ENCODE measurements around the gene CEP72.
"Not testable (repeated sequence)": the region's sequence is repeated elsewhere in the genome, so short reads cannot be mapped to it uniquely, and the experiment has no call there.

CEP72 gene

DNA sequence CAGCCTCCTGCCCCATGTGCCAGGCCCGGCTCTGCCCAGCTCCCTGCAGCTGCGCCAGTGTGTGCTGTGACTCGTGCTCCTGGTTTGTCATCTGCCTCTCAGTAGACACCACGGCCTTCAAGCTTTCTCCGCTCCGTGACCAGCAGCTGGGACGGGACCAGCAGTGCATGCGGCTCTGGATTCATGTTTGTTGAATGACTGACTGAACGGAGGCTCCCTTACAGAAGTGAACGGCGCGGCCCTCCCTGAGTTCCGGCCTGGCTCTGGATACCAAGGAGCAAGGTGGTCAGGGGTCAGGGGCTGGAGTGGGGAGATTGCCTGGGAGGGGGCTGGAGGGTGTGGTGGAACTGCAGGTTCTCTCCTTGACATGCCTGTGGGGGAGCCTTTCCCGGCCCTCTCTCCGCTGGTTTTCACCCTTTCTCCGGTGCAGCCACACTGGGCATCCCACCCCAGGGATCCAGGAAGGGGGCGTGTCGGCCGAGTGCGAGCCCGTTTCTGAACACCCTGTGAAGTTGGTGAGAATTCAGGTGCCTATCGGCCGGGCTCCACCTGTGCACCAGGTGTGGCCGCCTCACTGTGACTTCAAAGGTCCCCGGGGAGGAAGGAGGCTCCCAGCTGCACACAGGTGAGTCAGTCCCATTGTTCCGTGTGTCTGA lies 11.1 kb upstream of the CEP72 start:
- DNase-seq (ENCODE audit: low read depth): no peak

GRCh38 chr5:601771-602465 lies 10.2 kb upstream of the CEP72 start:
- no peak for DNase-seq (ENCODE audit: low read depth)

DNA sequence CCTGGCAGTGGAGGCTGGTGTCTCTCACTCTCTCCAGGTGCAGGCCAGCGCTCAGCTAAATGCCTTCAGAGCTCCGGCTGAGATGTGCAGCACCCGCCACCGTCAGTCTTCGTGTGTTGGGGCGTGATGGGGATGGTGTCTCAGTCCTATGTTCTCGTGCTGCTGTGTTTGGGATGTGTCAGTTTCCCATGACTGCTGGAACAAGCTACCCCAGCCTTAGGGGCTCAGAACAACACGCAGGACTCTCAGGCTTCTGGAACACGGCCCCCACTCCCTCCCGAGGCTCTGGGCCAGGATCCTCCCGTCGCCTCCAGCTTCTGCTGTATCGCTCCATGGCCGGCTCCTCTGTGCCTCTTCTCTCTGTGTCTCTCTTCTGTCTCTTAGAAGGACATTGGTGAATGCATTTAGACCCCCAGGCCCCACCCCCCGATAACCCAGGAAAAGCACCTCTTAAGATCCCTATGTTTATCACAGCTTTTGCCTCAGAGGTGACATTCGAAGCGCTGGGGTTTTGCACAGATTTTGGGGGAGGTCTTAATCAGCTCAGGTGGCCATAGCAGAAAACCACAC lies 9.6 kb upstream of the CEP72 start:
- DNase-seq (ENCODE audit: low read depth): no peak

GRCh38 chr5:603081-603998 lies 8.8 kb upstream of the CEP72 start:
- DNase-seq (ENCODE audit: low read depth): no peak

- no peak for DNase-seq (ENCODE audit: low read depth)
These were observed 7.7 kb upstream of the CEP72 start for GRCh38 chr5:604391-604831.

GRCh38 chr5:605090-605489 lies 7.0 kb upstream of the CEP72 start:
- not testable (repeated sequence) for DNase-seq (ENCODE audit: low read depth)

DNA sequence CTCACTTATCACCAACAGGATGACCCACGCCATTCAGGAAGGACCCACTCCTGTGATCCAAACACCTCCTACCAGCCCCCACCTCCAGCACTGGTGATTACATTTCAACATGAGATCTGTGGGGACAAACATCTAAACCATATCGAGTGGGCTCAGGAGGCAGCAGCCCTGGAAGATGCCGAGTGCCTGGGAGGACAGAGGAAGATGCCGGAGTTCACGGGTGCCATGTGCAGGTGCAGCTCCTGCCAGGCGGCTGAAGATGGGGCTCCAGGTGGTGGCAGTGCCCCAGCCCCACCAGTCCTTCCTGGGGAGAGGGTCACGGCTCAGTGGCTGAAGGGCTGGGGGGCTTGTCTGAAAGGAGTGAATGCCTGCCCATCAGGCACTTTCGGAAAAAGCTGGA lies 6.1 kb upstream of the CEP72 start:
- DNase-seq (ENCODE audit: low read depth): no peak

DNA sequence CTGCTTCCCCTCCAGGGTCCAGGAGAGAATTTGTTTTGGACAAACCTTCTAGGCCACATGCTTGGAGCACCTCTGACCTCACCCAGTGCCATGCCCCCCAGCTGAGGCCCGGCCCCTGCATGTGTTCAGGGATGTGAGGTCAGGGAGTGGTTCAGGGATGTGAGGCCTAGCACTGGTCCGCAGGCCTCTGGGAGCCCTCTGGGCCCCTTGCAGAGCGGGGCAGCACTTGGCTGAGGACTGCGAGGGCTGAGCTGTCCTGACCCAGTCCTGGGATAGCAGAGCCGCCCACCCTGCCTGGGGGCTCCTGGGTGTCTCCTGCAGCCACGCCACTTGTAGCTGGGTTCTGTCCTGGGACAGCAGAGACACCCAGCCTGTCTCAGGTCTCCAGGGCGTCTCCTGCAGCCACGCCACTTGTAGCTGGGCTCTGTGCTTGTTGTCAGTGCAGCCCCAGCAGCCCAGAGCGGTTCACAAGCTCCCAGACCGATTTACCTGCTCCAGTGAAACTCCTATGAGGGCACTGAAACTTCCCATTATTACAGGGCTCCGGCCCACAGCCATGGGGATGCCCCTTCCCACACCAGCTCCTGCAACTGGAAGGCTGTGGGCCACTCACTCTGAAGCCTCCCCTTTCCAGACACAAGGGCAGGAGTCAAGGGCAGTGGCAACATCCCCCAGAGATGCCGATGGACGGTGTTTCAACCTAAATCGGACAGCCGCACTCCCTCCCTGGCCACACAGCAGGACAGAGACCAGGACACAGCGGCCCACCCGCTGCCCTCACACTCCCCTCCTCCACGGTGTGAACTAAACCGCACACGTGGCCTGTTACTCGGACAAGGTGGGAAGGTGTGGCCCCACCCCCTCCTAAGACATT lies 5.4 kb upstream of the CEP72 start:
- DNase-seq (ENCODE audit: low read depth): no peak

- no peak for DNase-seq (ENCODE audit: low read depth)
These were observed 4.4 kb upstream of the CEP72 start for GRCh38 chr5:607541-608428.

DNA sequence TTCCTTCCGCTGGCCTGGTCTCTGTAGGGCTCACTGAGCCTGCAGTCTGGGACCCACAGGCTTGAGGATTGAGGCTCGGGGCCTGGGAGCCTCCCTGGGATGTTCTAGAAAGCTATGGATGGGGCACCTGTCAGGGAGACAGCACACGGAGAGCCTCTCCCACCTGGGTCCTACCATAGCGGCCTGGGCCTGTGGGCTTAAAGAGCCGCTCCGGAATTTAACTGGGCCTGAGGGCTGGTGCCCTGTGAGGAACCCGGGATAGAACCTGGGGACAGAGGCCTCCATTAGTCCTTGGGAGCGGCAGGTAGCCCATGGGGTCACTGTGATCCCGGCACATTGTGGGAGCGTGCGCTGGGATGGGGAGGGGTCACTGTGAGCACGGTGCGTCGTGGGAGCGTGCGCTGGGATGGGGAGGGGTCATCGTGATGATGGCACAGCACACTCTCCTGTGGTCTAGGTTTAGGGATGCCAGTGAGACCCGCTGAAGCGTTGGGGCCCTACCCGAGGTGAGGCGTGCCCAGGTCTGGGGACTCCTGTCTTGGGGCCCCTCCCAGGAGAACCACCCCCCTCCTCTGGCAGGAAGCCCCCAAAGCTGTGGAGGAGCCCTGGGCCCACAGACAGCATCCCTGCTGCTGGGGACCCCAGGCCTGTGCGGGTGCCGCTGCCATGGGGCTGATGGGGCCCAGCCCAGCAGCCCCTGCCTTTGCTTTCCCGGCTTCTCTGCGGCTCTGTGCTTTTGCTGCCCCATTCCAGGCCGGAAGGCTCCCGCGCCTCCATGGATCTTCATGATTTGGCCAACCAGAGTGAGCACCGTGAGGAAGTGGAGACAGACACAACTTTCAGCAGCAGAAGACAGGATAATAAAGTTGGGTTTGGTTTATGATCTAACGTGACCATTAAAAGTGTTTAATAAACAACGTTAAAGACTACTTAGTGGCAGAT lies 3.4 kb upstream of the CEP72 start:
- no peak for DNase-seq (ENCODE audit: low read depth)

- DNase-seq (ENCODE audit: low read depth): no peak
These were observed 2.6 kb upstream of the CEP72 start for GRCh38 chr5:609506-609905.

DNA sequence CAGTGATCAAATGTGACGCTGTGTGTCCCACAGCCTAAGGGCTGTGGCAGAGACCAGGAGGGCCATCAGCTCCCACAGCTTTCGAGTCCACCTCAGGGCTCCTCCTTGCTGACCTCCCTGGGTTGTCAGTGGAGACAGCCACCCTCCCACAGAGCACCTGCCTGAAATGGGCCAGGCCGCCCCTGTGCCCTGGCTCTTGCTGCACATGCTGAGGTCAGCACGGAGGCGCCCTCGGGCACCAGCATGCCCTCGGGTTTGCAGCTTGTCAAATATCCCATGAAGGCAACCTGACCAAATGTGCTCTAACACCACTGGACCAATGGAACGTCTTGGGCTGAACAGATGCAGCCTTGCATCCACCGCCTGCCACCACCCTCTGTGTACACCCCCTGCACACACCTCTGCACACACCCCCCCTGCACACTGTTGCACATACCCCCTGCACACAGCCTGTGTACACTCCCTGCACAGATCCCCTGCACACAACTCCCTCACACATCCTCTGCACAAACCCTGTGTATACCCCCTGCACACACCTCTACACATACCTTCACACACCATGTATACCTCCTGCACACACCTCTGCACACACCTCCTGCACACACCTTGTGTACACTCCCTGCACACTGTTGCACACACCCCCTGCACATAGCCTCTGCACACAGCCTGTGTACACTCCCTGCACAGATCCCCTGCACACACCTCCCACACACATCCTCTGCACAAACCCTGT lies 2.0 kb upstream of the CEP72 start:
- no peak for DNase-seq (ENCODE audit: low read depth)

DNA sequence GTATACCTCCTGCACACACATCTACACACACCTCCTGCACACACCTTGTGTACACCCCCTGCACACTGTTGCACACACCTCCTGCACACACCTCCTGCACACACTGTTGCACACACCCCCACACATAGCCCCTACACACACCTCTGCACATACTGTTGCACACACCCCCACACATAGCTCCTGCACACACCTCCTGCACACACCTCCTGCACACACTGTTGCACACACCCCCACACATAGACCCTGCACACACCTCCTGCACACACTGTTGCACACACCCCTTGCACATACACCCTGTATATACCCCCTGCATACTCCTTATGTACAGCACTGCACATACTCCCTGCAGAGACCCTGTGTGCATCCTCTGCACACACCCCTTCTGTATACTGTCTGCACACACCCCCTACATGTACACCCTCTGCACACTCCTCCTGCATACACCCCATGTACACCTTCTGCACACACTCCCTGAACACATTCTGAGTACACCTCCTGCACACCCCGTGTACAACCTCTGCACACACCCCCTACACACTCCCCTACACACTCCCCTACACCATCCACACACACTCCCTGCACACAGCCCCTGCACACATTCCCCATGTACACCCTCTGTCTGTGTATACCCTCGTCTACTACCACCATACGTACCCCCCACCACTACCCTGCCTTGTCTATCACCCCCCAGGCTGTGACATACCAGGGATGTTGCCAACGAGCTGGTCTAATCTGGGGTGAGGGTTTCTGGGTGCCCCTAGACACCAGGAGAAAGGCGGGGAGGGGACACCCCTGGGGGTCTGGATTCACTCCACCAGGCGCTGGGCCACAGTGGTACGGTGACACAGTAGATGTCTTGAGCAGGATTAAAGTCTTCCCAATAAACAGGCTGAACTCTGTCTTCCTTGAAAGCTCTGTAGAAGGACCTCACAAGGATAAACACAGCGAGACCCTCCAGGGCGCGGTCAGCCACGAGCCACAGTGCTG lies 1.1 kb upstream of the CEP72 start:
- DNase-seq (ENCODE audit: low read depth): no peak

DNA sequence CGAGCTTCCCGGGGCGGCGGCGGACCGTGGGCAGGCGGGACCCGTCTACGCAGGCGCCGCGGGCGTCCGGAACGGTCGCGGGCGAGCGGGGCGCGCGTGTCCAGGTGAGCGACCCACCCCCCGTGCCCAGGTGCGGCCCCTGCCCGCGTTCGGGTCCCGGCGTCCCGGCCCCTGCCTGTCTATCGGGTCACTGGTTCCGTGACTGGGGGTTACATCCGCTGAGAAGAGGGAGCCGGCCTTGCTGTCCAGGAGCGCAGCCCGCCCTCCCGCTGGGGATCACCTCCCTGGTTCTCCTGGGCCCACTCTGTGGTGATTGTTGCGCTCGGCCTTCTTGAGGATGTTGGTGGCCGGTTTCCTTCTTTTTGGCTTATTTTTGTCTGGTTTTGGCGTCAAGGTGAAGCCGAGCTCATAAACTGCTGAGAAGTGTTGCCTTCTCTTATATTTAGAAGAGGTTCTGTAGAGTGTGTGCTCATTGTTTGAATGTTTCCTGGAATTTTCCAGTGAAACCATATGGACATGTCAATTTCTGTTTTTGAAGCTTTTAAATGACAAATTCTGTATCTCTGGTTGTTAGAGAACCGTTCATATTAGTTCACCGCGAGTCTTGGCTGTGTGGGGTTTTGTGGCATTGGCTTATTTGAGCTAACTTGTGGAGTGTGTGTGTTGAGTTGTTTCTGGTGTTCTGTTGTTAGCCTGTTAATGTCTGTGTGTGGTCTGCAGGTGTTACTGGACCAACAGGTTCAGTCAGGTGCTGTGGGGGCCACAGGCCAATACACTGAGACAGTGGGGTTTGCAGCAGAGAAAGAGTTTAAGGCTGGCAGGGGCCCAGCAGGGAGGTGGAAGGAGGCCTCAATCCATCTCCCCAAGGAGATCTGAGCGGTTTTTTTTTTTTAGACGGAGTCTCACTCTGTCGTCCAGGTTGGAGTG lies 621 bp downstream of the CEP72 start:
- no peak for DNase-seq (ENCODE audit: low read depth)

DNA sequence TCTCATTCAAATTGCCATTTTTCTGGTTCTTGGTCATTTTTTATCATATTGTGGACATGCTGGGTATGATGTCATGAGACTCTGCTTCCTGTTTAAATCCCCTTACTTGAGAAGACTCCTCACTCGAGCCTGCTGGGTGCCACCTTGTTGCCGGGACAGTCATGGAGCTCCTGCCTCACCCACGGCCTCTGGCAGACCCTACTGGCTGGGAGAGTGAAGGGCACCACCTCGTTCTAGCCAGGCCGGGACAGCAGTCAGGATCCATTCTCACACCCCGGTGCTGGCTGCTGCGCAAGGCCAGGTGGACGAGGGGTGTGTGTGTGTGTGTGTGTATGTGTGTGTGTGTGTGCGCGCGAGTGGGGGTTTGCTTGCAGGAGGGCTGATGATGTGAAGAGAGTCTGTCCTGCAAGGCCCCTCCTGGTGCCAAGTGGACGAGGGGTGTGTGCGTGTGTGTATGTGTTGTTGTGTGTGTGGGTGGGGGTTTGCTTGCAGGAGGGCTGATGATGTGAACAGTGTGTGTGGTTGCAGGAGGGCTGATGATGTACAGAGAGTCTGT lies 4.4 kb downstream of the CEP72 start:
- no peak for DNase-seq (ENCODE audit: low read depth)

DNA sequence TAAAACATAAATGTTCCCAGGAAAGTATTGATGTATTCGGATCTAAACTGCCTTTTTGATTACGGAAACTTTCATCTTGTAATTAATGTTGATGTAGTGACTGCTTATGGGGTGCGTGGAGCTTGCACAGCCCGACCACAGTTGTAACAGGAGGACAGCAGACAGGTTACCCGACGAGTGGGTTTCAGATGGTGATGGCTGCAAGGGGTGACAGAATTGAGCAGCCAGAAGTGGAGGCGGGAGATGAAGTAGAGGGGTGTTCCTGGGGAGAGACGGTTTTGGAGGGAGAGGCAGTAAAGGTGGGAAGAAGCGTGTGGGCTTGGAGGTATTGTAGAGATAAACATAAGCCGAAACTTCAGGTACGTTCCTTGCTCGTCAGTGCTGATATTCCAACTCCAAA lies 5.8 kb downstream of the CEP72 start:
- DNase-seq (ENCODE audit: low read depth): no peak

Measured in stimulated activated CD8-positive, alpha-beta memory T cell treated with anti-CD3 and anti-CD28 coated beads, Interleukin-4, amount 100 ng/mL, for 24 hours (primary cell).